ENCODE data around the gene ARHGEF25. TPM values are rescaled to one million over a fixed set of nuclear protein-coding genes. Genes with fewer than 3 reads are reported as not detected.

The ARHGEF25 gene
- total RNA-seq, 4 donors from 2014 or later = 1.9 to 3.3 (median 2.4) TPM

DNA sequence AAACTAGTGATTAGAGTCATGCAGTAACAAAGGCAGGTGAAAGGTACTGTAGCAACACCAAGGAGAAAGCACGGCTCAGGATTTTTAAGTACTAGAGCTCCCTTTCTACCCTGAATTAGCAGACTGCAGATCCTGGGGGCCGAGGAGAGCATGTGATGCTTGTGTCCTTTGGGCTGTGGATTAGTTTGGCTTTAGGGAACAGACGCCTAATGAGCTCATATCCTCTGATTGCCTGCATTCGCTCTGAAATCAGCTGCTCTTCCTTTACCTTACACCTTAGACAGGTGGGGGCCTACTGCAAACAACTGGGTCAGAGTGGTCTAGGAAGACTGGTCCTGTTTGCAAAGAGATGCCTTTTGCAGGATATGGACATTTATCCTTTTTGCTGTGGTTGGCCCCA lies 18.0 kb upstream of the ARHGEF25 start:
- no peaks in the 10 kb centered on the region for H3K9me3 ChIP-seq
- peaks cover 0 to 19% of the 10 kb centered on the region in 2 donors for H3K36me3 ChIP-seq
- no peaks in the 10 kb centered on the region for H3K27me3 ChIP-seq
- no peak overlapping the region for H3K4me3 ChIP-seq
- in situ Hi-C loops (cut with MboI; ENCODE audit: low sequenced_read_pairs in 4 of 4) = no loop called here
- ATAC-seq = no peak
- H3K4me1 ChIP-seq = peaks cover 8 to 13% of the 10 kb centered on the region in 2 donors
- no peak overlapping the region for H3K27ac ChIP-seq
- no peak for TF ChIP-seq POLR2A (IDR thresholded peaks at IDR 0.05)
- TF ChIP-seq, protein P1, sequence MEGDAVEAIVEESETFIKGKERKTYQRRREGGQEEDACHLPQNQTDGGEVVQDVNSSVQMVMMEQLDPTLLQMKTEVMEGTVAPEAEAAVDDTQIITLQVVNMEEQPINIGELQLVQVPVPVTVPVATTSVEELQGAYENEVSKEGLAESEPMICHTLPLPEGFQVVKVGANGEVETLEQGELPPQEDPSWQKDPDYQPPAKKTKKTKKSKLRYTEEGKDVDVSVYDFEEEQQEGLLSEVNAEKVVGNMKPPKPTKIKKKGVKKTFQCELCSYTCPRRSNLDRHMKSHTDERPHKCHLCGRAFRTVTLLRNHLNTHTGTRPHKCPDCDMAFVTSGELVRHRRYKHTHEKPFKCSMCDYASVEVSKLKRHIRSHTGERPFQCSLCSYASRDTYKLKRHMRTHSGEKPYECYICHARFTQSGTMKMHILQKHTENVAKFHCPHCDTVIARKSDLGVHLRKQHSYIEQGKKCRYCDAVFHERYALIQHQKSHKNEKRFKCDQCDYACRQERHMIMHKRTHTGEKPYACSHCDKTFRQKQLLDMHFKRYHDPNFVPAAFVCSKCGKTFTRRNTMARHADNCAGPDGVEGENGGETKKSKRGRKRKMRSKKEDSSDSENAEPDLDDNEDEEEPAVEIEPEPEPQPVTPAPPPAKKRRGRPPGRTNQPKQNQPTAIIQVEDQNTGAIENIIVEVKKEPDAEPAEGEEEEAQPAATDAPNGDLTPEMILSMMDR (IDR thresholded peaks at IDR 0.05 in 4 of 5, conservative IDR thresholded peaks at IDR 0.05 in 1 of 5) = no peak
- intact Hi-C loops (cut with DNase I; ENCODE audit: low total_unique reads) = no loop called here
- no peak for DNase-seq

DNA sequence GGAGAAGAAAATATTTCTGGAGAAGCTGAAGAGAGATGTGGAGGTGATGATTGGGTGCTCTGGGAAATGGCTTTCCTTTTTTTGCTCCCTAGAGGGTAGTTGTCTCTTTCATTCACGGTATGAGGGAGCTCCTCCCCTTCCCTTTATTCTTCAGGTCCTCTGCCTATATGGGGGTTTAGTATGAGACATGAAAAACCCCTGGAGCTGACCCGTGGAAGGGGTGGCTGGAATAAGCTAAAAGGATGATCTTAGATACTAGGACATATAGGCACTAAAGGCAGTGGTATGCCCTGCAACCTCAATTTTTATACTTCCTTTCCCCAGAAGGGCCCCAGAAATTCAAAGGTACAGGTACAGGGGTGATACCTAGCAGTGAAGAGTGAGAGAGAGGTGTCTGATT lies 10.8 kb upstream of the ARHGEF25 start:
- H3K27me3 ChIP-seq = peaks cover 6 to 14% (median 7%) of the 10 kb centered on the region in 3 donors
- no peak for DNase-seq
- TF ChIP-seq POLR2A (IDR thresholded peaks at IDR 0.05) = no peak
- TF ChIP-seq, protein P1 (IDR thresholded peaks at IDR 0.05 in 4 of 5, conservative IDR thresholded peaks at IDR 0.05 in 1 of 5) = no peak
- H3K36me3 ChIP-seq = peaks cover 0 to 36% of the 10 kb centered on the region in 2 donors
- no peaks in the 10 kb centered on the region for H3K4me1 ChIP-seq
- H3K9me3 ChIP-seq = no peaks in the 10 kb centered on the region
- no peak overlapping the region for H3K27ac ChIP-seq
- no peak overlapping the region for H3K4me3 ChIP-seq
- intact Hi-C loops (cut with DNase I; ENCODE audit: low total_unique reads) (no loop called here), in situ Hi-C loops (cut with MboI; ENCODE audit: low sequenced_read_pairs in 4 of 4) (no loop called here)
- no peak for ATAC-seq

DNA sequence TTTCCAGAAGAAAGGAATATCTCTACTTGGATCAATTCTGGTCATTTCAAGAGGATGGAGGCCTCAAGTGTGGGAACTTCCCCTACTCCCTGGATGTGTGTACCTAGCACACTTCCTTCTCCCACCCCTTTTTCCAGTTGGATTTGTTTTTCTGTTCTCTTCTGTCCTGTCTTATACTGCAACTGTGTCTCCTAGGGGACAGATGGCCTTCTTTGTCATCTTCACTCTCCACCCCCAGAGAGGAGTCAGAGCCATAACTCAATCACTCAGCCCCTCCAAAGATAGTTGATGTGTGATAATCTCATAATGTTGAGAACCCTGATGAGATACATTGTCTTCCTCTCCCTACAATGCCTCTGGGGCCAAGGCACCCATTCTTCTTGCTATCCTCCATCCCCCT lies 8.7 kb upstream of the ARHGEF25 start:
- TF ChIP-seq, protein P1 (IDR thresholded peaks at IDR 0.05 in 4 of 5, conservative IDR thresholded peaks at IDR 0.05 in 1 of 5) = no peak
- TF ChIP-seq POLR2A (IDR thresholded peaks at IDR 0.05) = no peak
- in situ Hi-C loops (cut with MboI; ENCODE audit: low sequenced_read_pairs in 4 of 4) (no loop called here), intact Hi-C loops (cut with DNase I; ENCODE audit: low total_unique reads) (no loop called here)
- DNase-seq = no peak
- Histone ChIP-seq H3K4me1 (no peaks in the 10 kb centered on the region), H3K36me3 (peaks cover 0 to 25% of the 10 kb centered on the region in 2 donors), H3K27ac (peak overlapping the region in 3 of 4 donors; percentile 55 to 71 (median 66)), H3K27me3 (peaks cover 13 to 34% (median 20%) of the 10 kb centered on the region in 3 donors), H3K4me3 (no peak overlapping the region), H3K9me3 (no peaks in the 10 kb centered on the region)
- ATAC-seq = no peak

DNA sequence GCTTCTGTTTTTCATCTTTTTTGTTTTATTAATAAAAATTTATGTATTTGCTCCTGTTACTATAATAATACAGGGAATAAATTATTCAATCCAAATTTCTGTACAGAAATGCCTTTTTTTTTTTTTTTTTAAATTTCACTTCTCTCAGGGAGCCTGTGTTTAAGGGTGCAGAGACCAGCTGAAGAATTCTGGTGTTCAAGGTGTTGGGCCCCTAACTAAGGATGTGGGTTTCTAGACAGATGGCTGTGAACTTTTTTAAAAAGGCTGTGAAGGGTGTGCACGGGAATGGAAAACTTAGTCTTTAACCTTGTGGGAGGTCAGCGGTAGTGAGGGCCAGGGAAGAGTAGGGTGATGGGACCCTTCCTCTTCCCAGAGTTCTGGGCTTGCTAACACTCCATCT lies 7.9 kb upstream of the ARHGEF25 start:
- intact Hi-C loops (cut with DNase I; ENCODE audit: low total_unique reads) = no loop called here
- TF ChIP-seq POLR2A (IDR thresholded peaks at IDR 0.05) = no peak
- TF ChIP-seq, protein P1 (IDR thresholded peaks at IDR 0.05 in 4 of 5, conservative IDR thresholded peaks at IDR 0.05 in 1 of 5) = no peak
- in situ Hi-C loops (cut with MboI; ENCODE audit: low sequenced_read_pairs in 4 of 4) = no loop called here
- Histone ChIP-seq H3K27me3 (peaks cover 13 to 34% (median 23%) of the 10 kb centered on the region in 3 donors), H3K4me3 (no peak overlapping the region), H3K27ac (peak overlapping the region; percentile 10 to 71 (median 60)), H3K4me1 (no peaks in the 10 kb centered on the region), H3K9me3 (no peaks in the 10 kb centered on the region), H3K36me3 (peaks cover 0 to 21% of the 10 kb centered on the region in 2 donors)
- ATAC-seq (no peak), DNase-seq (no peak)
